BJ (cell line): Measurements from ENCODE around the gene LST1. TPM values are rescaled to one million over a fixed set of nuclear protein-coding genes. Genes with fewer than 3 reads are reported as not detected.

Source experiments
- CTCF ChIA-PET: fragments of 350-600 bp; formaldehyde crosslinking; extraction: SDS; loops from one replicate; lab custom pipeline; 2021; ENCODE audit warnings: antibody characterized with exemption, inconsistent platforms; lab: Yijun Ruan, JAX
- POLR2A ChIA-PET: fragments of 300-600 bp; sonication (Branson Sonifier 250); formaldehyde crosslinking; extraction: SDS; loops from one replicate; lab custom pipeline; 2021; ENCODE audit warnings: antibody characterized with exemption; lab: Charles Lee
- DNase-seq: peaks from one replicate; pipeline ENCODE4 v3.0.0-alpha.2; 2011; ENCODE audit warnings: low read depth
- H3K27me3 ChIP-seq: 2 replicates; pipeline ENCODE4 v1.6.0; 2011; ENCODE audit warnings: low read length; ENCODE audit not compliant: control insufficient read depth, insufficient read depth
- H3K36me3 ChIP-seq: 2 replicates; pipeline ENCODE4 v1.5.1; 2011; ENCODE audit warnings: low read length; ENCODE audit not compliant: control insufficient read depth, insufficient read depth
- H3K4me3 ChIP-seq: 2 replicates; pipeline ENCODE4 v1.5.1; 2011; ENCODE audit warnings: low read depth, mild to moderate bottlenecking, control low read depth, low read length
- polyA plus RNA-seq: library from polyadenylated mRNA; depleted of rRNA; stranded (reverse); fragments of >200 nt; gene quantifications from 2 replicates; pipeline ENCODE4 v1.2.3, GENCODE V29; 2011
- TF ChIP-seq, protein P1 (sequence below): IDR thresholded peaks from 2 replicates; pipeline ENCODE4 v1.5.1; 2011; ENCODE audit warnings: low read depth, mild to moderate bottlenecking, control low read depth, inconsistent platforms, low read length, moderate library complexity; ENCODE audit not compliant: insufficient read depth

Gene LST1
- polyA plus RNA-seq, 1 experiment: 0.42 TPM

GRCh38 chr6:31632279-31632946, 46.3 kb downstream of the LST1 start:
- no peak for DNase-seq
- H3K27me3 ChIP-seq: no peaks in the 10 kb centered on the region
- TF ChIP-seq, protein P1, sequence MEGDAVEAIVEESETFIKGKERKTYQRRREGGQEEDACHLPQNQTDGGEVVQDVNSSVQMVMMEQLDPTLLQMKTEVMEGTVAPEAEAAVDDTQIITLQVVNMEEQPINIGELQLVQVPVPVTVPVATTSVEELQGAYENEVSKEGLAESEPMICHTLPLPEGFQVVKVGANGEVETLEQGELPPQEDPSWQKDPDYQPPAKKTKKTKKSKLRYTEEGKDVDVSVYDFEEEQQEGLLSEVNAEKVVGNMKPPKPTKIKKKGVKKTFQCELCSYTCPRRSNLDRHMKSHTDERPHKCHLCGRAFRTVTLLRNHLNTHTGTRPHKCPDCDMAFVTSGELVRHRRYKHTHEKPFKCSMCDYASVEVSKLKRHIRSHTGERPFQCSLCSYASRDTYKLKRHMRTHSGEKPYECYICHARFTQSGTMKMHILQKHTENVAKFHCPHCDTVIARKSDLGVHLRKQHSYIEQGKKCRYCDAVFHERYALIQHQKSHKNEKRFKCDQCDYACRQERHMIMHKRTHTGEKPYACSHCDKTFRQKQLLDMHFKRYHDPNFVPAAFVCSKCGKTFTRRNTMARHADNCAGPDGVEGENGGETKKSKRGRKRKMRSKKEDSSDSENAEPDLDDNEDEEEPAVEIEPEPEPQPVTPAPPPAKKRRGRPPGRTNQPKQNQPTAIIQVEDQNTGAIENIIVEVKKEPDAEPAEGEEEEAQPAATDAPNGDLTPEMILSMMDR: no peak
- ChIA-PET POLR2A (no interaction called here), CTCF (interaction anchor here (1.1 kb wide), 1 partner anchor 85 kb away, joined by 3 read pairs; the partner anchor contains the start of gene NFKBIL1)
- peaks cover 75% of the 10 kb centered on the region for H3K36me3 ChIP-seq
- no peak overlapping the region for H3K4me3 ChIP-seq

DNA sequence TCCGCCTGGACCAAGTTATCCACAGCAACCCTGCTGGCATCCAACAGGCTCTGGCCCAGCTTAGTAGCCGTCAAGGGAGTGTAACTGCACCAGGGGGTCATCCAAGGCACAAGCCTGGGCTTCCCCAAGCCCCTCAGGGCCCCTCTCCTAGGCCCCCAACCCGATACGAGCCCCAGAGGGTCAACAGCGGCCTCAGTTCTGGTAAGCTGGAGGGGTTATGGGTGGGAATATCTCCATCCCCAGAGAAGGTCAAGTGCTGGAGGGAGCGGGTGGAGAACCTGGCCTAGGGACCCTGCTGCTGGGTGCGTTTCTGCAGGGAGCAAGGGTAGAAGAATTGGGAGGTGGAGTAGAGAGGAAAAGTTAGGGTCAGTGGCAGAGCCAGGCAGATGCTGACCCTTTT, 47.4 kb downstream of the LST1 start:
- H3K4me3 ChIP-seq: no peak overlapping the region
- DNase-seq: no peak
- CTCF ChIA-PET: interaction anchor here (1.1 kb wide), 1 partner anchor 11 kb away, joined by 6 read pairs; no protein-coding TSS in a partner anchor
- H3K36me3 ChIP-seq: peaks cover 68% of the 10 kb centered on the region
- TF ChIP-seq, protein P1: no peak
- no peaks in the 10 kb centered on the region for H3K27me3 ChIP-seq
- POLR2A ChIA-PET: no interaction called here

DNA sequence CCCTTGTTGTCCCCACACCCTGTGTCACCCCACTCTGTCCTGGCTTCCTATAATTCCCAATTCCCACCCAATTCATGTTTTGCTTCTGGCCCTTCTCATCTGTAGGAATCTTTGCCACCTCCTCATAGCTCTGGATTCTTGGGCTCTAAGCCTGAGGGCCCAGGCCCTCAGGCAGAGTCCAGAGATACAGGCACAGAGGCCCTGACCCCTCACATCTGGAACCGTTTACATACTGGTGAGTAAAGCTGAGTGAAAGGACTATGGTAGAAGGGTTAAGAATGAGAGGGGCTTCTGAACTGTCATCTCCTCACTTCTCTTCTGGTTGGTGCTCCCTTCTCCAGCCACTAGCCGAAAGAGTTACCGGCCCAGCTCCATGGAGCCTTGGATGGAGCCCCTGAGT, 48.1 kb downstream of the LST1 start:
- POLR2A ChIA-PET: no interaction called here
- TF ChIP-seq, protein P1: no peak
- H3K27me3 ChIP-seq: no peaks in the 10 kb centered on the region
- peaks cover 66% of the 10 kb centered on the region for H3K36me3 ChIP-seq
- CTCF ChIA-PET: interaction anchor here (1.1 kb wide), 1 partner anchor 12 kb away, joined by 6 read pairs; no protein-coding TSS in a partner anchor
- DNase-seq: no peak
- H3K4me3 ChIP-seq: no peak overlapping the region

- POLR2A ChIA-PET: no interaction called here
- CTCF ChIA-PET: interaction anchor here (1.5 kb wide), 1 partner anchor 8 kb away, joined by 3 read pairs; no protein-coding TSS in a partner anchor
- H3K36me3 ChIP-seq: peaks cover 62% of the 10 kb centered on the region
- H3K4me3 ChIP-seq: no peak overlapping the region
- DNase-seq: no peak
- H3K27me3 ChIP-seq: no peaks in the 10 kb centered on the region
- TF ChIP-seq, protein P1: no peak
Measured at GRCh38 chr6:31634969-31635575, 49.0 kb downstream of the LST1 start.

DNA sequence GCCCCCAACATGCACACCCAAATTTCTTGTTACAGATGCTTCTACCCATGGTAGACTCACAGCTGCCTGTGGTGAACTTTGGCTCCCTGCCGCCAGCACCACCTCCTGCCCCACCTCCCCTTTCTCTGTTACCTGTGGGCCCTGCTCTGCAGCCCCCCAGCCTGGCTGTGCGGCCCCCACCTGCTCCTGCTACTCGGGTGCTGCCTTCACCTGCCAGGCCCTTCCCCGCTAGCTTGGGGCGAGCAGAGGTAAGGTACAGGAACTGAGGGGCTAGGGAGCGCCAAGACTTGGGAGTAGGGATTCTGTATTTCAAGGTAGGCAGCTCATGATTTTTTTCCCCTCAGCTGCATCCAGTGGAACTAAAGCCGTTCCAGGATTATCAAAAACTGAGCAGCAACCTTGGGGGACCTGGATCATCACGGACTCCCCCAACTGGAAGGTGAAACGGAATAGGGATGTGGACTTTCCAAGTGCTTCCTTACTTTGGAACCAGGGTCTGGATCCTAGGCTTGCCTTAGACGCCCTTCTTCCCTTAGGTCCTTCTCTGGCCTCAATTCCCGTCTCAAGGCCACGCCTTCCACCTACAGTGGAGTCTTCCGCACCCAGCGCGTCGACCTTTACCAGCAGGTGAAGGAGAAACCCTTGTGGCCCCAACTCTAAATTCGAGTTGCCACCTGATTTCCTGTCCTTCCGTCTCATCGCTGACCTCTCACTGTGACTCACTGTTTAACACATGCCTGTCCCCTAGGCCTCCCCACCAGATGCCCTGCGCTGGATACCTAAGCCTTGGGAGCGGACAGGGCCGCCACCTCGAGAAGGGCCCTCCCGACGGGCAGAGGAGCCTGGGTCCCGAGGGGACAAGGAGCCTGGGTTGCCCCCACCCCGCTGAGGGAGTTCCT, 50.9 kb downstream of the LST1 start:
- no peak for DNase-seq
- POLR2A ChIA-PET: interaction anchor here (1.0 kb wide), 2 partner anchors 15 to 24 kb away, joined by 3 read pairs; partner anchors contain the start of gene C6orf47

More for the DNA sequence above, 50.9 kb downstream of the LST1 start:
- peaks cover 57% of the 10 kb centered on the region for H3K36me3 ChIP-seq
- no peak overlapping the region for H3K4me3 ChIP-seq
- TF ChIP-seq, protein P1: no peak
- H3K27me3 ChIP-seq: no peaks in the 10 kb centered on the region
- CTCF ChIA-PET: interaction anchor here (0.8 to 1.0 kb wide), 2 partner anchors 10 to 11 kb away, joined by 3 to 4 read pairs; no protein-coding TSS in a partner anchor
